ENCODE data around the gene DTL. TPM values are rescaled to one million over a fixed set of nuclear protein-coding genes. Genes with fewer than 3 reads are reported as not detected.

DTL gene
- total RNA-seq, 1 experiment from 2014 or later = 26.7 TPM

GRCh38 chr1:212106286-212106792 is 70.8 kb downstream of the DTL start:
- Histone ChIP-seq H3K36me3 (ENCODE audit: control insufficient read depth, insufficient read depth, low read length) (peaks cover 3% of the 10 kb centered on the region; the same call in 1 of the 2 replicates), H3K27ac (ENCODE audit: low read length) (no peak overlapping the region), H3K4me1 (ENCODE audit: control insufficient read depth, insufficient read depth, low read length) (no peaks in the 10 kb centered on the region), H3K9me3 (ENCODE audit: control insufficient read depth, insufficient read depth, low read depth, low read length) (no peaks in the 10 kb centered on the region), H3K27me3 (ENCODE audit: control insufficient read depth, insufficient read depth, low read length) (no peaks in the 10 kb centered on the region), H3K4me3 (ENCODE audit: low read depth in 2 of 2, low read length in 2 of 2) (no peak overlapping the region)
- no TSS peak for BruUV-seq (replicated peaks)
- in situ Hi-C loops (cut with HindIII; ENCODE audit: low pct_unique_long_range_greater_than_20kb, low sequenced_read_pairs) = no loop called here
- no peak for ATAC-seq
- no peak for DNase-seq (ENCODE audit: low read depth, low spot score)
- POLR2A ChIA-PET = no interaction called here
- intact Hi-C loops (cut with micrococcal nuclease; ENCODE audit: unreplicated experiment) = loop anchor here (10.0 kb wide), 1 partner anchor 478 kb away; no protein-coding TSS in a partner anchor
- CTCF ChIA-PET = no interaction called here
- no peak for TF ChIP-seq TCF7L2 (IDR thresholded peaks at IDR 0.05; ENCODE audit: low read depth, low read length)
- TF ChIP-seq REST (IDR thresholded peaks at IDR 0.05; ENCODE audit: insufficient read depth in 1 of 2, low read depth in 2 of 2, low read length in 1 of 2) = no peak
- no peak for TF ChIP-seq CTCF (IDR thresholded peaks at IDR 0.05)
- TF ChIP-seq POLR2AphosphoS5 (IDR thresholded peaks at IDR 0.05; ENCODE audit: low read depth, low read length) = no peak
- TF ChIP-seq SIN3A (IDR thresholded peaks at IDR 0.05; ENCODE audit: borderline replicate concordance, insufficient read depth, low read depth, low read length) = no peak

GRCh38 chr1:212107481-212107880 is 71.9 kb downstream of the DTL start:
- Histone ChIP-seq H3K4me1 (ENCODE audit: control insufficient read depth, insufficient read depth, low read length) (no peaks in the 10 kb centered on the region), H3K27ac (ENCODE audit: low read length) (no peak overlapping the region), H3K9me3 (ENCODE audit: control insufficient read depth, insufficient read depth, low read depth, low read length) (no peaks in the 10 kb centered on the region), H3K4me3 (ENCODE audit: low read depth in 2 of 2, low read length in 2 of 2) (no peak overlapping the region), H3K36me3 (ENCODE audit: control insufficient read depth, insufficient read depth, low read length) (peaks cover 3% of the 10 kb centered on the region; the same call in 1 of the 2 replicates), H3K27me3 (ENCODE audit: control insufficient read depth, insufficient read depth, low read length) (no peaks in the 10 kb centered on the region)
- ChIA-PET CTCF (interaction anchor here (0.6 kb wide), 1 partner anchor 297 kb away, joined by 6 read pairs; no protein-coding TSS in a partner anchor), POLR2A (interaction anchor here (0.7 kb wide), 1 partner anchor 157 kb away, joined by 12 read pairs; no protein-coding TSS in a partner anchor)
- in situ Hi-C loops (cut with HindIII; ENCODE audit: low pct_unique_long_range_greater_than_20kb, low sequenced_read_pairs) = no loop called here
- DNase-seq (ENCODE audit: low read depth, low spot score) (no peak), ATAC-seq (no peak)
- TF ChIP-seq SIN3A (IDR thresholded peaks at IDR 0.05; ENCODE audit: borderline replicate concordance, insufficient read depth, low read depth, low read length) = no peak
- TF ChIP-seq TCF7L2 (IDR thresholded peaks at IDR 0.05; ENCODE audit: low read depth, low read length) = no peak
- no peak for TF ChIP-seq POLR2AphosphoS5 (IDR thresholded peaks at IDR 0.05; ENCODE audit: low read depth, low read length)
- intact Hi-C loops (cut with micrococcal nuclease; ENCODE audit: unreplicated experiment) = loop anchor here (10.0 kb wide), 1 partner anchor 477 kb away; no protein-coding TSS in a partner anchor
- no TSS peak for BruUV-seq (replicated peaks)

GRCh38 chr1:212108187-212108586 is 72.6 kb downstream of the DTL start:
- intact Hi-C loops (cut with micrococcal nuclease; ENCODE audit: unreplicated experiment) = loop anchor here (10.0 kb wide), 1 partner anchor 477 kb away; no protein-coding TSS in a partner anchor
- CTCF ChIA-PET = interaction anchor here (0.6 kb wide), 1 partner anchor 297 kb away, joined by 6 read pairs; no protein-coding TSS in a partner anchor
- Histone ChIP-seq H3K4me1 (ENCODE audit: control insufficient read depth, insufficient read depth, low read length) (no peaks in the 10 kb centered on the region), H3K4me3 (ENCODE audit: low read depth in 2 of 2, low read length in 2 of 2) (no peak overlapping the region), H3K27ac (ENCODE audit: low read length) (no peak overlapping the region), H3K27me3 (ENCODE audit: control insufficient read depth, insufficient read depth, low read length) (no peaks in the 10 kb centered on the region), H3K9me3 (ENCODE audit: control insufficient read depth, insufficient read depth, low read depth, low read length) (no peaks in the 10 kb centered on the region), H3K36me3 (ENCODE audit: control insufficient read depth, insufficient read depth, low read length) (peaks cover 3% of the 10 kb centered on the region; the same call in 1 of the 2 replicates)
- no peak for DNase-seq (ENCODE audit: low read depth, low spot score)
- POLR2A ChIA-PET = no interaction called here
- in situ Hi-C loops (cut with HindIII; ENCODE audit: low pct_unique_long_range_greater_than_20kb, low sequenced_read_pairs) = no loop called here
- TF ChIP-seq SIN3A (IDR thresholded peaks at IDR 0.05; ENCODE audit: borderline replicate concordance, insufficient read depth, low read depth, low read length) (no peak), TCF7L2 (IDR thresholded peaks at IDR 0.05; ENCODE audit: low read depth, low read length) (no peak), CTCF (IDR thresholded peaks at IDR 0.05) (no peak), POLR2AphosphoS5 (IDR thresholded peaks at IDR 0.05; ENCODE audit: low read depth, low read length) (no peak), REST (IDR thresholded peaks at IDR 0.05; ENCODE audit: insufficient read depth in 1 of 2, low read depth in 2 of 2, low read length in 1 of 2) (no peak)
- BruUV-seq (replicated peaks) = no TSS peak
- no peak for ATAC-seq
